Calu3 (cell line): ENCODE results near the gene NTS. TPM values are rescaled to one million over a fixed set of nuclear protein-coding genes. Genes with fewer than 3 reads are reported as not detected.

Source experiments
- BruUV-seq: library from RNA; stranded (reverse); fragments of 400-500 nt; replicated peaks from 2 replicates; lab custom pipeline; 2021; lab: Mats Ljungman, UMichigan
- CTCF ChIA-PET: fragments of 300-600 bp; sonication (Branson Sonifier 250); formaldehyde crosslinking; loops from one replicate; lab custom pipeline; 2022; ENCODE audit warnings: antibody characterized with exemption; lab: Charles Lee
- DNase-seq: peaks from one replicate; pipeline ENCODE4 v3.0.0; 2022
- H3K27ac Mint-ChIP-seq: one replicate; pipeline ENCODE4 v1.8.0; 2022; ENCODE audit warnings: mixed read lengths; ENCODE audit not compliant: unreplicated experiment
- H3K27me3 Mint-ChIP-seq: one replicate; pipeline ENCODE4 v1.8.0; 2022; ENCODE audit warnings: mixed read lengths; ENCODE audit not compliant: unreplicated experiment
- H3K36me3 Mint-ChIP-seq: one replicate; pipeline ENCODE4 v1.8.0; 2022; ENCODE audit warnings: mild to moderate bottlenecking, moderate library complexity, mixed read lengths; ENCODE audit not compliant: insufficient read depth, unreplicated experiment
- H3K4me1 Mint-ChIP-seq: one replicate; pipeline ENCODE4 v1.8.0; 2022; ENCODE audit warnings: mild to moderate bottlenecking, low read depth, mixed read lengths; ENCODE audit not compliant: unreplicated experiment
- H3K4me3 Mint-ChIP-seq: one replicate; pipeline ENCODE4 v1.8.0; 2022; ENCODE audit warnings: mild to moderate bottlenecking, low read depth, moderate library complexity, mixed read lengths; ENCODE audit not compliant: unreplicated experiment
- H3K9me3 Mint-ChIP-seq: one replicate; pipeline ENCODE4 v1.8.0; 2022; ENCODE audit warnings: low read depth, mixed read lengths; ENCODE audit not compliant: unreplicated experiment
- intact Hi-C: fragments of 100-400 bp; cut with micrococcal nuclease; formaldehyde crosslinking; loops from one replicate; pipeline ENCODE4 v1.10.0; 2022; ENCODE audit not compliant: unreplicated experiment
- total RNA-seq: library from RNA; stranded (reverse); gene quantifications from 2 replicates; pipeline ENCODE4 v1.2.3, GENCODE V29; 2022
- TF ChIP-seq, protein P1 (sequence below): fragments of 200-600 bp; IDR thresholded peaks from one replicate; pipeline ENCODE4 v1.8.0; 2022; ENCODE audit warnings: antibody characterized with exemption; ENCODE audit not compliant: unreplicated experiment

The NTS gene
- total RNA-seq, 1 experiment from 2014 or later, result not detected

DNA sequence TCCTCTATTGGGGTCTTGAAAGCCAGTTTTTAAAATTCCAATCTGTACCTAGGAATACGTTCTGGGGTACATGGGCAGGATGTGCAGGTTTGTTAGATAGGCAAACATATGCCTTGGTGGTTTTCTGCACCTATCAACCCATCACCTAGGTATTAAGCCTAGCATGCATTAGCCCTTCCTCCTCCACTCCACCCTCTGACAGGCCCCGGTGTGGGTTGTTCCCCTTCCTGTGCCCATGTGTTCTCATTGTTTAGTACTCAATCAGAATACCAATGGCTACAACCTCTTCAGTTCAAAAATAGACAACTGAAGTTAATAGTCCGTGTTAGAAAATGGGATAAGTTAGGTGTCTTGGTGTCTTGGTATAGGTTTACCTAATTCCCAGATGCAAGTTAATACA is 3.4 kb downstream of the NTS start:
- H3K27me3 Mint-ChIP-seq, result no peaks in the 10 kb centered on the region
- CTCF ChIA-PET, result no interaction called here

DNA sequence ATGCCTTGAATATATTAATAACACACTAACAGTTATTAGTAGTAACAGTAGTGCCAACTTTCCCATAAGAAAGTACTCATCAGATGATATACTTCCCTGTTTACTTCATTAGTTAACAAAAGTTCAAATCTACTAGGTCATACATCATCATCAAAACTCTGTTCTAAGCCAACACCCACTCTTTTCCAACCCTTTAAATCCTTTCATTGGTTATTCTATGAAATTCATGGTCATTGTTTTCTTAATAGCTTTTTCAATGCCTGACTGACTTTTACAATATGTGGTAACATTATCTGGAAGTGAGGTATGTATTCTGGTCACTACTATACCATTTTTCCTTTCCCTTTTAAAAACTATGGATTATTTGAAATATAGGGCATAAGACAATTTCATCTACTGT is 9.7 kb downstream of the NTS start:
- H3K4me3 Mint-ChIP-seq, result no peak overlapping the region
- no peak for DNase-seq
- CTCF ChIA-PET, result no interaction called here
- TF ChIP-seq, protein P1, sequence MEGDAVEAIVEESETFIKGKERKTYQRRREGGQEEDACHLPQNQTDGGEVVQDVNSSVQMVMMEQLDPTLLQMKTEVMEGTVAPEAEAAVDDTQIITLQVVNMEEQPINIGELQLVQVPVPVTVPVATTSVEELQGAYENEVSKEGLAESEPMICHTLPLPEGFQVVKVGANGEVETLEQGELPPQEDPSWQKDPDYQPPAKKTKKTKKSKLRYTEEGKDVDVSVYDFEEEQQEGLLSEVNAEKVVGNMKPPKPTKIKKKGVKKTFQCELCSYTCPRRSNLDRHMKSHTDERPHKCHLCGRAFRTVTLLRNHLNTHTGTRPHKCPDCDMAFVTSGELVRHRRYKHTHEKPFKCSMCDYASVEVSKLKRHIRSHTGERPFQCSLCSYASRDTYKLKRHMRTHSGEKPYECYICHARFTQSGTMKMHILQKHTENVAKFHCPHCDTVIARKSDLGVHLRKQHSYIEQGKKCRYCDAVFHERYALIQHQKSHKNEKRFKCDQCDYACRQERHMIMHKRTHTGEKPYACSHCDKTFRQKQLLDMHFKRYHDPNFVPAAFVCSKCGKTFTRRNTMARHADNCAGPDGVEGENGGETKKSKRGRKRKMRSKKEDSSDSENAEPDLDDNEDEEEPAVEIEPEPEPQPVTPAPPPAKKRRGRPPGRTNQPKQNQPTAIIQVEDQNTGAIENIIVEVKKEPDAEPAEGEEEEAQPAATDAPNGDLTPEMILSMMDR, result no peak
- H3K27me3 Mint-ChIP-seq, result no peaks in the 10 kb centered on the region
- H3K27ac Mint-ChIP-seq, result no peak overlapping the region
- H3K4me1 Mint-ChIP-seq, result no peaks in the 10 kb centered on the region
- no TSS peak for BruUV-seq
- intact Hi-C loops, result no loop called here
- no peaks in the 10 kb centered on the region for H3K36me3 Mint-ChIP-seq
- no peaks in the 10 kb centered on the region for H3K9me3 Mint-ChIP-seq

More for the DNA sequence above, 3.4 kb downstream of the NTS start:
- Mint-ChIP-seq H3K36me3 (no peaks in the 10 kb centered on the region), H3K4me3 (no peak overlapping the region), H3K4me1 (no peaks in the 10 kb centered on the region), H3K27ac (no peak overlapping the region), H3K9me3 (no peaks in the 10 kb centered on the region)
- TF ChIP-seq, protein P1, result no peak
- DNase-seq, result no peak
- no TSS peak for BruUV-seq
- intact Hi-C loops, result no loop called here

DNA sequence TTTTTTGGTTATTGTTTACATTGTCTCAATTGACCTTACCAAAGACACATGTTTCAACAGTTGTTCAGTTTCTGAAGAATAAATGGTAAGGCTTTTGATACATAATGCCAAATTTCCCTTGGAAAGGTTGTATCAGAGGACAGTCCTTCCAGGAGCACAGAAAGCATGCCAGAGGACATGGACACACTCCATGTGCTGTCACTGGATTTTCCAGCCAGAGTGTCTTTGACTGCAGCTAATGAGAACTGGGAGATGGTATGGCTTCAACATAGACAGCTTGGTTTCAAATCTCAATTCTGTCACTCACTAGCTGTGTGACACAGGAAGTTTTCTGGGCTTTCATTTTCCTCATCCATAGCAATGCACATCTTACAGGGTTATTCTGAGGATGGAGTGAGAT is 20.6 kb downstream of the NTS start:
- no TSS peak for BruUV-seq
- H3K4me1 Mint-ChIP-seq, result no peaks in the 10 kb centered on the region
- intact Hi-C loops, result no loop called here
- no peaks in the 10 kb centered on the region for H3K9me3 Mint-ChIP-seq
- H3K27me3 Mint-ChIP-seq, result no peaks in the 10 kb centered on the region
- no peak overlapping the region for H3K4me3 Mint-ChIP-seq
- DNase-seq, result no peak
- TF ChIP-seq, protein P1, result no peak
- CTCF ChIA-PET, result no interaction called here
- no peaks in the 10 kb centered on the region for H3K36me3 Mint-ChIP-seq
- H3K27ac Mint-ChIP-seq, result no peak overlapping the region

DNA sequence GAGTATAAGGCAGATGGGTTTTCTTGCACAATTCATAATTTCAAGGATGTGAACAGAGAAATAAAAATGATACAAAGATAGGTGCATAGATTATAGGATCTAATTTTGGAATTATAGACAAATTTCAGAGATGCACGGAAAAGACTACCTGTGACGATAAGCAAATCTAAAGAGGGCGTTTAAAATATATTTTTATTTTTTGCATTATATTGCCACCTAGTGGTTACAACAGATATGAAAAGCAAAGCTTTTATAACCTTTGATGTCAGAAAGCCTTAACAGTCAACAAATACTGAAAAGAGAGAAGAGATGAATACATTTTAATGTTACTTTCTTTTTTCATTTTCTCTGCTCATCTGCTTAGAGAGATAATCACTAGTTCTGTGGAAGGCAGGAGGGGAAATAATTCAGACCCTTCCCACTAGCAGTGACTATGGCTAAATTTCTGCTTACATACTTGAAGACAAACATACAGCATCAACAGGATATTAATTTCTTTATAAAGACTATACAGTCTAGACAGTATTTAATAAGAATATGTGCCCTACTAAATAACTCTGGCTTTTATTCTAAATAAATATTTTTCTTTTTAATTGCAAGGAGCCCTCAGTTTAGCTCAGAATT is 46.3 kb downstream of the NTS start:
- Mint-ChIP-seq H3K4me1 (no peaks in the 10 kb centered on the region), H3K4me3 (no peak overlapping the region), H3K36me3 (no peaks in the 10 kb centered on the region), H3K27ac (no peak overlapping the region), H3K27me3 (no peaks in the 10 kb centered on the region), H3K9me3 (no peaks in the 10 kb centered on the region)
- DNase-seq, result no peak
- BruUV-seq, result no TSS peak
- CTCF ChIA-PET, result interaction anchor here (0.6 to 2.2 kb wide), 8 partner anchors 264 to 844 kb away, joined by 3 to 18 read pairs (median 4); no protein-coding TSS in a partner anchor
- TF ChIP-seq, protein P1, result peak; percentile 45
- intact Hi-C loops, result loop anchor here (1.0 to 2.0 kb wide), 4 partner anchors 345 to 764 kb away; no protein-coding TSS in a partner anchor
